Upper lobe of right lung (tissue), 1 donor: ENCODE data around the gene GPA33. TPM values are rescaled to one million over a fixed set of nuclear protein-coding genes. Genes with fewer than 3 reads are reported as not detected.
"Not testable (repeated sequence)": the region's sequence is repeated elsewhere in the genome, so short reads cannot be mapped to it uniquely, and the experiment has no call there.

Source experiments
- ATAC-seq: fragments of 200-7000 bp; cut with Tn5 transposase; one replicate; pipeline ENCODE4 v1.9.1; 2020; ENCODE audit warnings: mild to moderate bottlenecking, moderate library complexity
- DNase-seq: peaks from one replicate; pipeline ENCODE4 v3.0.0-alpha.2; 2020
- H3K27ac ChIP-seq: fragments of 200-600 bp; one replicate; pipeline ENCODE4 v1.8.0; 2022
- H3K27me3 ChIP-seq: fragments of 200-600 bp; one replicate; pipeline ENCODE4 v1.8.0; 2022; ENCODE audit warnings: mild to moderate bottlenecking
- H3K36me3 ChIP-seq: fragments of 200-600 bp; one replicate; pipeline ENCODE4 v1.8.0; 2022
- H3K4me1 ChIP-seq: fragments of 200-600 bp; one replicate; pipeline ENCODE4 v1.8.0; 2022
- H3K4me3 ChIP-seq: fragments of 200-600 bp; one replicate; pipeline ENCODE4 v1.8.0; 2022; ENCODE audit warnings: mild to moderate bottlenecking
- H3K9me3 ChIP-seq: fragments of 200-600 bp; one replicate; pipeline ENCODE4 v1.8.0; 2022
- CTCF ChIP-seq: fragments of 200-600 bp; IDR thresholded peaks from one replicate; pipeline ENCODE4 v1.8.0; 2022; ENCODE audit warnings: antibody characterized with exemption
- intact Hi-C: fragments of 100-400 bp; cut with DNase I; formaldehyde crosslinking; loops from one replicate; pipeline ENCODE4 v1.11.0; 2022
- total RNA-seq: library from RNA; stranded (reverse); fragmentation: NEBNext Ultra II Directional; extraction: Animal tissue kit (Norgen Biotek cat#: 25700); gene quantifications from one replicate; pipeline ENCODE4 v1.2.1, GENCODE V29; 2021
- donor health status: DM: no; HTN: yes; CAD: no; lungs with severe emphysema.

GPA33 gene
- total RNA-seq, 1 donor from 2014 or later: 0.90 TPM

GRCh38 chr1:167054531-167054930, 35.6 kb downstream of the GPA33 start:
- ATAC-seq (no peak), DNase-seq (no peak)
- intact Hi-C loops: no loop called here
- no peaks in the 10 kb centered on the region for H3K9me3 ChIP-seq
- no peaks in the 10 kb centered on the region for H3K36me3 ChIP-seq
- H3K4me1 ChIP-seq: no peaks in the 10 kb centered on the region
- no peak overlapping the region for H3K4me3 ChIP-seq
- no peak overlapping the region for H3K27ac ChIP-seq
- peaks cover under 1% of the 10 kb centered on the region for H3K27me3 ChIP-seq
- no peak for TF ChIP-seq CTCF

GRCh38 chr1:167052389-167052788, 37.8 kb downstream of the GPA33 start:
- peak; percentile 21 for TF ChIP-seq CTCF
- no peaks in the 10 kb centered on the region for H3K27me3 ChIP-seq
- H3K4me1 ChIP-seq: no peaks in the 10 kb centered on the region
- H3K4me3 ChIP-seq: no peak overlapping the region
- H3K36me3 ChIP-seq: no peaks in the 10 kb centered on the region
- intact Hi-C loops: no loop called here
- H3K9me3 ChIP-seq: no peaks in the 10 kb centered on the region
- H3K27ac ChIP-seq: no peak overlapping the region
- peak; percentile 20 for ATAC-seq
- no peak for DNase-seq

- H3K27ac ChIP-seq: no peak overlapping the region
- H3K27me3 ChIP-seq: no peaks in the 10 kb centered on the region
- TF ChIP-seq CTCF: no peak
- no peaks in the 10 kb centered on the region for H3K36me3 ChIP-seq
- ATAC-seq: no peak
- H3K4me3 ChIP-seq: no peak overlapping the region
- H3K9me3 ChIP-seq: no peaks in the 10 kb centered on the region
- intact Hi-C loops: no loop called here
- no peak for DNase-seq
- H3K4me1 ChIP-seq: no peaks in the 10 kb centered on the region
Observed at GRCh38 chr1:167051907-167052306, 38.3 kb downstream of the GPA33 start.

GRCh38 chr1:167043752-167044488, 46.3 kb downstream of the GPA33 start:
- H3K27me3 ChIP-seq: peaks cover 3% of the 10 kb centered on the region
- intact Hi-C loops: no loop called here
- DNase-seq: peak; percentile 91

GRCh38 chr1:167033646-167034045, 56.5 kb downstream of the GPA33 start:
- Histone ChIP-seq H3K4me3 (no peak overlapping the region), H3K4me1 (no peaks in the 10 kb centered on the region), H3K36me3 (no peaks in the 10 kb centered on the region), H3K9me3 (no peaks in the 10 kb centered on the region), H3K27ac (no peak overlapping the region), H3K27me3 (no peaks in the 10 kb centered on the region)
- DNase-seq: no peak
- intact Hi-C loops: no loop called here
- TF ChIP-seq CTCF: no peak
- ATAC-seq: no peak

More at GRCh38 chr1:167043752-167044488, 46.3 kb downstream of the GPA33 start:
- no peak for TF ChIP-seq CTCF
- Histone ChIP-seq H3K9me3 (no peaks in the 10 kb centered on the region), H3K27ac (peak overlapping the region; percentile 14), H3K36me3 (no peaks in the 10 kb centered on the region), H3K4me3 (peak overlapping the region; percentile 42), H3K4me1 (no peaks in the 10 kb centered on the region)
- peak; percentile 99 for ATAC-seq

- H3K4me1 ChIP-seq, H3K27me3 ChIP-seq, ATAC-seq, intact Hi-C loops, H3K27ac ChIP-seq, DNase-seq, H3K9me3 ChIP-seq, H3K4me3 ChIP-seq, H3K36me3 ChIP-seq: not testable (repeated sequence)
Observed at GRCh38 chr1:167029553-167029952, 60.6 kb downstream of the GPA33 start.
